Stomach smooth muscle (tissue), 2 donors: ENCODE results near the gene LGALS9C.
"Not testable (repeated sequence)": the region's sequence is repeated elsewhere in the genome, so short reads cannot be mapped to it uniquely, and the experiment has no call there.

Experiments used
- H3K27ac ChIP-seq: one replicate; pipeline ENCODE4 v1.7.0; 2013; ENCODE audit warnings: mild to moderate bottlenecking, low read length, inconsistent platforms
- H3K27me3 ChIP-seq, 2 donors: one replicate each; pipeline ENCODE4 v1.7.0; 2013; ENCODE audit warnings: low read length in 2 of 2; ENCODE audit not compliant: insufficient read depth in 2 of 2, control insufficient read depth in 1 of 2
- H3K36me3 ChIP-seq, 2 donors: one replicate each; pipeline ENCODE4 v1.7.0; 2013; ENCODE audit warnings: low read length in 2 of 2; ENCODE audit not compliant: control insufficient read depth in 2 of 2, insufficient read depth in 2 of 2
- H3K4me1 ChIP-seq: one replicate; pipeline ENCODE4 v1.7.0; 2013; ENCODE audit warnings: low read length; ENCODE audit not compliant: control insufficient read depth, insufficient read depth
- H3K4me3 ChIP-seq, 2 donors: one replicate each; pipeline ENCODE4 v1.7.0; 2013; ENCODE audit warnings: low read length in 2 of 2
- H3K9ac ChIP-seq, 2 donors: one replicate each; pipeline ENCODE4 v1.7.0; 2013; ENCODE audit warnings: low read length in 2 of 2, mild to moderate bottlenecking in 1 of 2
- H3K9me3 ChIP-seq, 2 donors: one replicate each; pipeline ENCODE4 v1.7.0; 2013; ENCODE audit warnings: low read length in 2 of 2; ENCODE audit not compliant: control insufficient read depth in 2 of 2
- donor health status: healthy.
- donor health status: Pancreatic carcinoma.

The LGALS9C gene

GRCh38 chr17:18478977-18479595 lies 2.5 kb downstream of the LGALS9C start:
- not testable (repeated sequence) for H3K4me1 ChIP-seq, H3K36me3 ChIP-seq, H3K9ac ChIP-seq, H3K4me3 ChIP-seq, H3K9me3 ChIP-seq, H3K27me3 ChIP-seq, H3K27ac ChIP-seq

GRCh38 chr17:18481775-18482174 lies 5.2 kb downstream of the LGALS9C start:
- H3K4me3 ChIP-seq, H3K9me3 ChIP-seq, H3K36me3 ChIP-seq, H3K4me1 ChIP-seq, H3K9ac ChIP-seq, H3K27ac ChIP-seq, H3K27me3 ChIP-seq: not testable (repeated sequence)

GRCh38 chr17:18485936-18486464 lies 9.4 kb downstream of the LGALS9C start:
- H3K4me1 ChIP-seq, H3K27ac ChIP-seq, H3K9me3 ChIP-seq, H3K9ac ChIP-seq, H3K4me3 ChIP-seq, H3K27me3 ChIP-seq, H3K36me3 ChIP-seq: not testable (repeated sequence)

- H3K9me3 ChIP-seq, H3K9ac ChIP-seq, H3K4me3 ChIP-seq, H3K4me1 ChIP-seq, H3K36me3 ChIP-seq, H3K27ac ChIP-seq, H3K27me3 ChIP-seq: not testable (repeated sequence)
Observed at GRCh38 chr17:18487633-18488032, 11.0 kb downstream of the LGALS9C start.

- H3K36me3 ChIP-seq, H3K9ac ChIP-seq, H3K27ac ChIP-seq, H3K9me3 ChIP-seq, H3K4me1 ChIP-seq, H3K4me3 ChIP-seq, H3K27me3 ChIP-seq: not testable (repeated sequence)
Observed at GRCh38 chr17:18488622-18489021, 12.0 kb downstream of the LGALS9C start.

- H3K4me3 ChIP-seq, H3K27me3 ChIP-seq, H3K27ac ChIP-seq, H3K9ac ChIP-seq, H3K9me3 ChIP-seq, H3K36me3 ChIP-seq, H3K4me1 ChIP-seq: not testable (repeated sequence)
Observed at GRCh38 chr17:18490016-18490415, 13.4 kb downstream of the LGALS9C start.

- H3K36me3 ChIP-seq, H3K27ac ChIP-seq: not testable (repeated sequence)
Observed at GRCh38 chr17:18492712-18493480, 16.3 kb downstream of the LGALS9C start.

GRCh38 chr17:18494250-18494768 lies 17.7 kb downstream of the LGALS9C start:
- H3K9ac ChIP-seq, H3K27ac ChIP-seq, H3K36me3 ChIP-seq, H3K4me1 ChIP-seq, H3K9me3 ChIP-seq, H3K27me3 ChIP-seq, H3K4me3 ChIP-seq: not testable (repeated sequence)

More at GRCh38 chr17:18492712-18493480, 16.3 kb downstream of the LGALS9C start:
- H3K9ac ChIP-seq, H3K9me3 ChIP-seq, H3K4me3 ChIP-seq, H3K4me1 ChIP-seq, H3K27me3 ChIP-seq: not testable (repeated sequence)

GRCh38 chr17:18497044-18497443 lies 20.5 kb downstream of the LGALS9C start:
- not testable (repeated sequence) for H3K9me3 ChIP-seq, H3K27me3 ChIP-seq, H3K9ac ChIP-seq, H3K4me1 ChIP-seq, H3K4me3 ChIP-seq, H3K27ac ChIP-seq, H3K36me3 ChIP-seq

- H3K9me3 ChIP-seq, H3K4me3 ChIP-seq, H3K9ac ChIP-seq, H3K4me1 ChIP-seq, H3K36me3 ChIP-seq, H3K27me3 ChIP-seq, H3K27ac ChIP-seq: not testable (repeated sequence)
Observed at GRCh38 chr17:18499100-18499499, 22.5 kb downstream of the LGALS9C start.

GRCh38 chr17:18499756-18500155 lies 23.2 kb downstream of the LGALS9C start:
- H3K27ac ChIP-seq, H3K4me1 ChIP-seq, H3K27me3 ChIP-seq, H3K4me3 ChIP-seq, H3K36me3 ChIP-seq, H3K9me3 ChIP-seq, H3K9ac ChIP-seq: not testable (repeated sequence)
